SH-SY5Y (cell line): ENCODE measurements around the gene TMEM98.

Experiments used
- GATA2 ChIP-seq: IDR thresholded peaks from 2 replicates; pipeline ENCODE4 v1.6.1; 2011; ENCODE audit warnings: mild to moderate bottlenecking, low read depth, low read length
- GATA3 ChIP-seq: IDR thresholded peaks from 2 replicates; pipeline ENCODE4 v1.6.1; 2011; ENCODE audit warnings: low read depth, mild to moderate bottlenecking, low read length, moderate library complexity

- TF ChIP-seq GATA2 (no peak), GATA3 (no peak)
These were observed 15.6 kb upstream of the TMEM98 start for GRCh38 chr17:32912218-32912897.
